HAP-1 (cell line): ENCODE measurements around the gene OTUD1.
"Not testable (repeated sequence)": the region's sequence is repeated elsewhere in the genome, so short reads cannot be mapped to it uniquely, and the experiment has no call there.

Experiments used
- DNase-seq, 2 experiments: peaks; one replicate each; pipeline ENCODE4 v3.0.0-alpha.2; 2016 to 2020; ENCODE audit warnings: low spot score in 2 of 2
- H3K27me3 ChIP-seq: fragments of 250-450 bp; sonication (Bioruptor Pico); 2 replicates; pipeline ENCODE4 v1.5.1; 2020; ENCODE audit warnings: low read depth, mild to moderate bottlenecking, moderate library complexity
- H3K36me3 ChIP-seq: fragments of 250-450 bp; sonication (Bioruptor Pico); replicated peaks from 2 replicates; pipeline ENCODE4 v1.5.1; 2020; ENCODE audit warnings: mild to moderate bottlenecking
- H3K4me1 ChIP-seq: fragments of 250-450 bp; sonication (Bioruptor Pico); 2 replicates; pipeline ENCODE4 v1.5.1; 2020; ENCODE audit warnings: mild to moderate bottlenecking
- H3K4me3 ChIP-seq: fragments of 250-450 bp; sonication (Bioruptor Pico); 2 replicates; pipeline ENCODE4 v1.5.1; 2020; ENCODE audit warnings: mild to moderate bottlenecking, moderate library complexity
- H3K9me3 ChIP-seq: fragments of 250-450 bp; sonication (Bioruptor Pico); 2 replicates; pipeline ENCODE4 v1.5.1; 2020; ENCODE audit warnings: mild to moderate bottlenecking, moderate library complexity
- in situ Hi-C: fragments of 300-500 bp; cut with MboI; formaldehyde crosslinking; loops from 3 replicates; pipeline ENCODE4 v1.14.3; 2020; ENCODE audit warnings: low sequenced_read_pairs, inconsistent platforms, mixed read lengths

The OTUD1 gene

GRCh38 chr10:23438547-23439451 is at the start of gene OTUD1:
Gene OTUD1 (plus strand): TSS chr10:23439075. CDS start chr10:23439458, 383 bp downstream.
- Histone ChIP-seq H3K27me3 (no peaks in the 10 kb centered on the region), H3K4me1 (peaks cover 14% of the 10 kb centered on the region), H3K36me3 (no peaks in the 10 kb centered on the region), H3K4me3 (peak within 1 kb of the TSS; percentile 54), H3K9me3 (no peaks in the 10 kb centered on the region)
- peak; percentile 84 to 92 for DNase-seq
- in situ Hi-C loops: no loop called here

- H3K27me3 ChIP-seq, H3K36me3 ChIP-seq, H3K4me1 ChIP-seq, in situ Hi-C loops, H3K4me3 ChIP-seq, H3K9me3 ChIP-seq, DNase-seq: not testable (repeated sequence)
Measured at GRCh38 chr10:23390408-23390807, 48.5 kb upstream of the OTUD1 start.

- no peak for DNase-seq
- Histone ChIP-seq H3K4me3 (no peak overlapping the region), H3K27me3 (no peaks in the 10 kb centered on the region), H3K4me1 (no peaks in the 10 kb centered on the region; the same call in 1 of the 2 replicates), H3K9me3 (no peaks in the 10 kb centered on the region), H3K36me3 (no peaks in the 10 kb centered on the region)
- in situ Hi-C loops: no loop called here
Measured at GRCh38 chr10:23390809-23391208, 48.1 kb upstream of the OTUD1 start.

GRCh38 chr10:23391821-23392220 is 47.1 kb upstream of the OTUD1 start:
- no peak for DNase-seq
- no peaks in the 10 kb centered on the region; the same call in 1 of the 2 replicates for H3K4me1 ChIP-seq
- in situ Hi-C loops: no loop called here
- H3K9me3 ChIP-seq: no peaks in the 10 kb centered on the region
- H3K36me3 ChIP-seq: no peaks in the 10 kb centered on the region
- no peak overlapping the region for H3K4me3 ChIP-seq
- no peaks in the 10 kb centered on the region for H3K27me3 ChIP-seq

GRCh38 chr10:23395017-23395416 is 43.9 kb upstream of the OTUD1 start:
- in situ Hi-C loops: no loop called here
- Histone ChIP-seq H3K9me3 (no peaks in the 10 kb centered on the region), H3K27me3 (no peaks in the 10 kb centered on the region), H3K4me3 (no peak overlapping the region), H3K36me3 (no peaks in the 10 kb centered on the region), H3K4me1 (no peaks in the 10 kb centered on the region; the same call in 1 of the 2 replicates)
- no peak for DNase-seq

- no peaks in the 10 kb centered on the region for H3K36me3 ChIP-seq
- H3K4me1 ChIP-seq: no peaks in the 10 kb centered on the region; the same call in 1 of the 2 replicates
- H3K4me3 ChIP-seq: no peak overlapping the region
- no peak for DNase-seq
- no peaks in the 10 kb centered on the region for H3K9me3 ChIP-seq
- no peaks in the 10 kb centered on the region for H3K27me3 ChIP-seq
- in situ Hi-C loops: no loop called here
Measured at GRCh38 chr10:23396695-23397094, 42.2 kb upstream of the OTUD1 start.

GRCh38 chr10:23399701-23400144 is 39.2 kb upstream of the OTUD1 start:
- Histone ChIP-seq H3K4me3 (no peak overlapping the region), H3K36me3 (no peaks in the 10 kb centered on the region), H3K27me3 (no peaks in the 10 kb centered on the region), H3K9me3 (no peaks in the 10 kb centered on the region), H3K4me1 (no peaks in the 10 kb centered on the region)
- DNase-seq: no peak
- in situ Hi-C loops: no loop called here

- Histone ChIP-seq H3K4me3 (no peak overlapping the region), H3K9me3 (no peaks in the 10 kb centered on the region), H3K4me1 (no peaks in the 10 kb centered on the region), H3K27me3 (no peaks in the 10 kb centered on the region), H3K36me3 (no peaks in the 10 kb centered on the region)
- DNase-seq: no peak
- in situ Hi-C loops: no loop called here
Measured at GRCh38 chr10:23402856-23403255, 36.0 kb upstream of the OTUD1 start.

GRCh38 chr10:23403278-23403677 is 35.6 kb upstream of the OTUD1 start:
- in situ Hi-C loops: no loop called here
- no peak for DNase-seq
- no peaks in the 10 kb centered on the region for H3K9me3 ChIP-seq
- H3K4me3 ChIP-seq: no peak overlapping the region
- no peaks in the 10 kb centered on the region for H3K4me1 ChIP-seq
- H3K36me3 ChIP-seq: no peaks in the 10 kb centered on the region
- no peaks in the 10 kb centered on the region for H3K27me3 ChIP-seq

- H3K36me3 ChIP-seq: no peaks in the 10 kb centered on the region
- in situ Hi-C loops: no loop called here
Measured at GRCh38 chr10:23403719-23404118, 35.2 kb upstream of the OTUD1 start.

GRCh38 chr10:23404461-23404980 is 34.4 kb upstream of the OTUD1 start:
- no peak for DNase-seq
- H3K27me3 ChIP-seq: no peaks in the 10 kb centered on the region

More at GRCh38 chr10:23403719-23404118, 35.2 kb upstream of the OTUD1 start:
- Histone ChIP-seq H3K4me1 (no peaks in the 10 kb centered on the region), H3K4me3 (no peak overlapping the region), H3K27me3 (no peaks in the 10 kb centered on the region), H3K9me3 (no peaks in the 10 kb centered on the region)
- no peak for DNase-seq

GRCh38 chr10:23405540-23405939 is 33.3 kb upstream of the OTUD1 start:
- H3K4me1 ChIP-seq: peaks cover 8% of the 10 kb centered on the region
- no peak for DNase-seq
- H3K9me3 ChIP-seq: no peaks in the 10 kb centered on the region
- H3K27me3 ChIP-seq: no peaks in the 10 kb centered on the region
- H3K36me3 ChIP-seq: no peaks in the 10 kb centered on the region
- H3K4me3 ChIP-seq: no peak overlapping the region
- in situ Hi-C loops: no loop called here

More at GRCh38 chr10:23404461-23404980, 34.4 kb upstream of the OTUD1 start:
- Histone ChIP-seq H3K9me3 (no peaks in the 10 kb centered on the region), H3K36me3 (no peaks in the 10 kb centered on the region), H3K4me3 (no peak overlapping the region), H3K4me1 (no peaks in the 10 kb centered on the region; the same call in 1 of the 2 replicates)
- in situ Hi-C loops: no loop called here

- peaks cover 9% of the 10 kb centered on the region for H3K4me1 ChIP-seq
- no peak overlapping the region for H3K4me3 ChIP-seq
- in situ Hi-C loops: no loop called here
- H3K27me3 ChIP-seq: no peaks in the 10 kb centered on the region
- no peak for DNase-seq
- H3K36me3 ChIP-seq: no peaks in the 10 kb centered on the region
- no peaks in the 10 kb centered on the region for H3K9me3 ChIP-seq
Measured at GRCh38 chr10:23406409-23406808, 32.5 kb upstream of the OTUD1 start.

GRCh38 chr10:23408330-23408976 is 30.4 kb upstream of the OTUD1 start:
- no peak for DNase-seq
- H3K9me3 ChIP-seq: no peaks in the 10 kb centered on the region
- no peak overlapping the region for H3K4me3 ChIP-seq
- no peaks in the 10 kb centered on the region for H3K27me3 ChIP-seq
- no peaks in the 10 kb centered on the region for H3K36me3 ChIP-seq
- in situ Hi-C loops: no loop called here
- H3K4me1 ChIP-seq: peaks cover 9% of the 10 kb centered on the region
